Thyroid gland (tissue), 4 donors: Measurements from ENCODE around the gene EFR3B. TPM values are rescaled to one million over a fixed set of nuclear protein-coding genes. Genes with fewer than 3 reads are reported as not detected.

Experiments
- DNase-seq, 2 donors: peaks; one replicate each; pipeline ENCODE4 v3.0.0-alpha.2; 2019
- H3K27ac ChIP-seq, 3 donors: fragments of 200-600 bp; sonication (generic); 1 replicate in 2 of 3; 2 replicates in 1 of 3; pipeline ENCODE4 v1.5.1; 2016 to 2019; ENCODE audit warnings: mild to moderate bottlenecking in 1 of 3, moderate library complexity in 1 of 3
- H3K27me3 ChIP-seq: fragments of 200-600 bp; sonication (generic); one replicate; pipeline ENCODE4 v1.5.1; 2019
- H3K36me3 ChIP-seq, 2 donors: fragments of 200-600 bp; sonication (generic); one replicate each; pipeline ENCODE4 v1.5.1; 2016 to 2019
- H3K4me1 ChIP-seq, 2 donors: fragments of 200-600 bp; sonication (generic); one replicate each; pipeline ENCODE4 v1.5.1; 2017 to 2019
- H3K4me3 ChIP-seq, 3 donors: fragments of 200-600 bp; sonication (generic); replicated peaks in 1 of 3; 1 replicate in 2 of 3; 2 replicates in 1 of 3; pipeline ENCODE4 v1.5.1; 2016; ENCODE audit warnings: mild to moderate bottlenecking in 1 of 3
- H3K9me3 ChIP-seq: fragments of 200-600 bp; sonication (generic); one replicate; pipeline ENCODE4 v1.5.1; 2017
- POLR2A ChIP-seq, 2 donors: fragments of 450-650 bp; IDR thresholded peaks; one replicate each; pipeline ENCODE4 v1.6.1; 2017; ENCODE audit warnings: antibody characterized with exemption in 2 of 2, mild to moderate bottlenecking in 2 of 2, moderate library complexity in 1 of 2
- WGBS, 2 donors: methylation state at CpG; one replicate each; pipeline ENCODE4 v1.1.5; 2017; 5-methylcytosine and 5-hydroxymethylcytosine counted together
- intact Hi-C: fragments of 100-400 bp; cut with DNase I; formaldehyde crosslinking; loops from one replicate; pipeline ENCODE4 v1.15.1; 2023
- total RNA-seq, 4 donors: library from RNA; depleted of rRNA; stranded (reverse); fragments of >200 nt; gene quantifications; one replicate each; pipeline ENCODE4 v1.2.3, GENCODE V29; 2016
- TF ChIP-seq, protein P1 (sequence below), 6 experiments: fragments of 200-600 bp in 3 of 6; fragments of 450-650 bp in 3 of 6; sonication (generic) in 3 of 6; IDR thresholded peaks; one replicate each; pipeline ENCODE4 v1.5.1; 2016 to 2019; ENCODE audit warnings: antibody characterized with exemption in 6 of 6, mild to moderate bottlenecking in 2 of 6, inconsistent platforms in 1 of 6, moderate library complexity in 1 of 6

Gene EFR3B
- total RNA-seq, 4 donors from 2014 or later, result 17.3 to 21.5 (median 20.0) TPM

DNA sequence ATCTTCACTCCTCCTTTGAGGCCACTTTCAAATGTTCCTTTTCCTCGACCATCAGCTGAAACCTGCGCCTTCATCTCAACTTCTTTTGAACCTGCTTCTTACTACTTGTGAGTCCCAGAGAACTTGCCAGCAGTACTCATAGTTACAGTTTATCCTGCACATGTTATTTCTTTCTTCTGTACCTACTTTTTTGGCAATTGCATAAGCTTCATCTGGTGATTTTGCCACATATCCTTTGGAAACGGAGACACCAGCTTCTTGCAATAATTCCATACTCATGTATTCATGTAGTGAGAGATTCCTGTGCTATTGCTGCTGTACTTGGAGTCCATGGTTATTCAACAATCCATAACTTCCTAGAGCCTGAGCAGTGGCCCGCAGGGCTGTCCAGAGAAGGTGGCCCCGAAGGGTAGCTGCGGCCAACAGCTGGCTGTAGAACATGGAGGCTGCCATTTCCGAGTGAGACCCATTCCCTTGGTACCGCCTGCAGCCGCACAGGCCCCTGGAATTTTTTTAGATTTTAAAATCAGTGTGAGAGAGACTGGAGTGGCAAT, 39.4 kb downstream of the EFR3B start:
- no peaks in the 10 kb centered on the region for H3K36me3 ChIP-seq
- peaks cover 31 to 45% of the 10 kb centered on the region in 2 donors for H3K4me1 ChIP-seq
- WGBS, 2 donors, result 98 to 99% methylated on average over 9 of the region's 9 CpGs
- intact Hi-C loops, result no loop called here
- H3K4me3 ChIP-seq, result no peak overlapping the region
- H3K9me3 ChIP-seq, result no peaks in the 10 kb centered on the region
- H3K27me3 ChIP-seq, result no peaks in the 10 kb centered on the region
- peak overlapping the region in 1 of 3 donors; percentile 52 for H3K27ac ChIP-seq
- TF ChIP-seq POLR2A (IDR thresholded peaks at IDR 0.05), result no peak
- TF ChIP-seq, protein P1, sequence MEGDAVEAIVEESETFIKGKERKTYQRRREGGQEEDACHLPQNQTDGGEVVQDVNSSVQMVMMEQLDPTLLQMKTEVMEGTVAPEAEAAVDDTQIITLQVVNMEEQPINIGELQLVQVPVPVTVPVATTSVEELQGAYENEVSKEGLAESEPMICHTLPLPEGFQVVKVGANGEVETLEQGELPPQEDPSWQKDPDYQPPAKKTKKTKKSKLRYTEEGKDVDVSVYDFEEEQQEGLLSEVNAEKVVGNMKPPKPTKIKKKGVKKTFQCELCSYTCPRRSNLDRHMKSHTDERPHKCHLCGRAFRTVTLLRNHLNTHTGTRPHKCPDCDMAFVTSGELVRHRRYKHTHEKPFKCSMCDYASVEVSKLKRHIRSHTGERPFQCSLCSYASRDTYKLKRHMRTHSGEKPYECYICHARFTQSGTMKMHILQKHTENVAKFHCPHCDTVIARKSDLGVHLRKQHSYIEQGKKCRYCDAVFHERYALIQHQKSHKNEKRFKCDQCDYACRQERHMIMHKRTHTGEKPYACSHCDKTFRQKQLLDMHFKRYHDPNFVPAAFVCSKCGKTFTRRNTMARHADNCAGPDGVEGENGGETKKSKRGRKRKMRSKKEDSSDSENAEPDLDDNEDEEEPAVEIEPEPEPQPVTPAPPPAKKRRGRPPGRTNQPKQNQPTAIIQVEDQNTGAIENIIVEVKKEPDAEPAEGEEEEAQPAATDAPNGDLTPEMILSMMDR (IDR thresholded peaks at IDR 0.05), result no peak
- DNase-seq, result no peak

DNA sequence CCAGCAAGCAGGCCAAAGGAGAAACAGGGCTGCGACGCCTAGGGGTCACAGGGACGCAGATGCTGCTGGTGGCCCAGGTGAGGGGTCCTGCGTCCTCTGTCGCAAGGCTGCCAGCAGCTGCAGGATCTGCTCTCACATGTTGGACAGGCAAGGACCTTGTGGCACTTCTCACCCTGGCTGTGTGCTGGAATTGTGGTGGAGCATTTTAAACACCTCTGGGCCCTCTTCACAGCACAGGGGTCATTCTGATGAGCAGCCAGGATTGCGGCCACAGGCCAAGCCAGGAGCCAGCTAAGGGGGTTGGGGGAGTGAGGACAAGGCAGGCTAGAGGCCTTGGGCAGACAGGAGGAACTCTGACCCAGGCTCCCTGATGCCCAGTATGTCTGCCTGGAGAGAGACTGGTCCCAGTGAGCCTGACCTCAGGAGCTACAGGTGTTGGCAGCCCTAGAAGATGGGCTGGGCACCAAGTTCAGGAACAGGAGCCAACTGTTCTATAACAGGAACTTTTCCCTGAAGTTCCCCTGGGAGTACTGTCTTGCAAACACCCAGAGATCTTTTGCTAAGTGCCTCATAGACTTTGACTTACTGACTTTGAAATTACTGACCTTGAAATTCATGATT, 40.2 kb downstream of the EFR3B start:
- intact Hi-C loops, result no loop called here
- peak; percentile 51 for DNase-seq
- Histone ChIP-seq H3K4me3 (no peak overlapping the region), H3K27ac (peak overlapping the region; percentile 8 to 66 (median 52)), H3K4me1 (peaks cover 23 to 37% of the 10 kb centered on the region in 2 donors), H3K27me3 (no peaks in the 10 kb centered on the region), H3K36me3 (no peaks in the 10 kb centered on the region), H3K9me3 (no peaks in the 10 kb centered on the region)
- TF ChIP-seq POLR2A (IDR thresholded peaks at IDR 0.05), result no peak
- TF ChIP-seq, protein P1 (IDR thresholded peaks at IDR 0.05), result no peak
- 88 to 97% methylated on average over 4 to 5 of the region's 6 CpGs for WGBS, 2 donors

DNA sequence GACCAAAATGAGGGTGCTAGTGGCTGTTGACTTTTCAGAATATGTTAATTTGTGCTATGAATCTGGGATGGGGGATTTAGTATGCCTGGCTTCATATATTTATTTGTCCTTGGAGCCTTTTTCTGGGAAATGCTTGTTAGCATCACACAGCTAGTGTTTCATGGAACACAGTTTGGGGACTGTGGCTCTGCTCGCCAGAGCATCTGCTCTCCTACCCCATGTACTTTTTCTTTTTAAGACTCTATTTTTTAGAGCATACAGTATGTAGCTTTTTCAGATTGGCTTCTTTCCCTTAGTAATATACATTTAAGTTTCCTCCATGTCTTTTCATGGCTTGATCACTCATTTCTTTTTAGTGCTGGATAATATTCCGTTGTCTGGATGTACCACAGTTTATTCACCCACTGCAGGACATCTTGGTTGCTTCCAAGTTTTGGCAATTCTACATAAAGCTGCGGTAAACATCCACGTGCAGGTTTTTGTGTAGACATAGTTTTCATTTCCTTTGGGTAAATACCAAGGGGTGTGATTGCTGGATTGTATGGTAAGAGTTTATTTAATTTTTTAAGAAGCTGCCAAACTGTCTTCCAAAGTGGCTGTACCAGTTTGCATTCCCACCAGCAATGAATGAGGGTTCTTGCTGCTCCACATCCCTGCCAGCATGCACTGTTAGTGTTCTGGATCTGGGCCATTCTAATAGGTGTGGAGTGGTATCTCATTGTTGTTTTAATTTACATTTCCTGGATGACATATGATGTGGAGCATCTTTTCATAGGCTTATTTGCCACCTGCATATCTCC, 44.1 kb downstream of the EFR3B start:
- Histone ChIP-seq H3K4me1 (peaks cover 13 to 41% of the 10 kb centered on the region in 2 donors), H3K27ac (no peak overlapping the region), H3K36me3 (no peaks in the 10 kb centered on the region), H3K27me3 (no peaks in the 10 kb centered on the region), H3K4me3 (no peak overlapping the region), H3K9me3 (no peaks in the 10 kb centered on the region)
- DNase-seq, result no peak
- TF ChIP-seq, protein P1 (IDR thresholded peaks at IDR 0.05), result no peak
- TF ChIP-seq POLR2A (IDR thresholded peaks at IDR 0.05), result no peak
- 88 to 90% methylated on average over 4 of the region's 4 CpGs for WGBS, 2 donors
- intact Hi-C loops, result no loop called here

DNA sequence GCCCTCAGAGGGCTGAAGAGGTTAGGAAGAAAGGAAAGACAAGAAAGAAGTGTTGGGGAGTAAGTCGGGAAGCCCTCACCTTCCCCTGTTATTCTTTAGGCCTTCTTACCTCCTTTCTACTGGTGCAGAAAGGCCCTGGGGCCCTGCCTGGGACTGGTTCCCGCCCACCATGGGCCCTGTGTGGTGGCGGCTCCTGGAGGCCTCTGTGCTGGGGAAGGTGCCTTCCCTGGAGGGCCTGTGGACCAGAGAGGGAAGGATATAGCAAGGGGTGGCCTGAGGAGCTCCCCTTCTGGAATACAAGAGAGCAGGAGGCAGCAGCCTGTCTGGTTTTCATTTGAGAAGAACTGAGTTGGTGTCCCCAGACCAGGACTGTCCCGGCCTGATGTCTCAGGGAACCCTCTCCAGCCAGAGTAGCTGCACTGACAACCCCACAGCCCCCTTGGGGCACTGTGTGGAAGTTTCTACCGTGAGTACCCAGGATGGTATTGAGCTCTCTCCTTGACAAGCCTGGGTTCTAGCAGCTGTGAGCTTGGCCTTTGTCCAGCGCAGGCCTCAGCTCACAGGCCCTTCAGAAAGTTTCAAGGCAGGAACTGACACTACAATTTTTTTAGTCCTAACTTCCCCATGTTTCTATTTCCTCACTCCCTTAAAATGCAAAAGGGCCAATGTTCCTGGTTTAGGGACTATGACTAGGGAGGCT, 47.1 kb downstream of the EFR3B start:
- WGBS, 2 donors, result 76 to 77% methylated on average over 5 to 6 of the region's 6 CpGs
- Histone ChIP-seq H3K9me3 (no peaks in the 10 kb centered on the region), H3K4me3 (no peak overlapping the region), H3K27ac (peak overlapping the region in 2 of 3 donors; percentile 69 to 72), H3K36me3 (peaks cover 0 to 6% of the 10 kb centered on the region in 2 donors), H3K27me3 (no peaks in the 10 kb centered on the region), H3K4me1 (peaks cover 13 to 26% of the 10 kb centered on the region in 2 donors)
- DNase-seq, result peak; percentile 20 to 34
- TF ChIP-seq, protein P1 (IDR thresholded peaks at IDR 0.05), result no peak
- no peak for TF ChIP-seq POLR2A (IDR thresholded peaks at IDR 0.05)
- intact Hi-C loops, result no loop called here
